Parathyroid adenoma (tissue), 2 donors: Measurements from ENCODE around the gene CAV3.

ENCODE experiments used
- H2AFZ ChIP-seq: fragments of 300-600 bp; sonication (generic); one replicate; pipeline ENCODE4 v1.7.0; 2017; ENCODE audit warnings: antibody characterized with exemption, mild to moderate bottlenecking
- H3K27ac ChIP-seq: fragments of 300-600 bp; sonication (generic); one replicate; pipeline ENCODE4 v1.7.0; 2017
- H3K27me3 ChIP-seq: fragments of 300-600 bp; sonication (generic); one replicate; pipeline ENCODE4 v1.7.0; 2017; ENCODE audit warnings: low read length; ENCODE audit not compliant: control insufficient read depth, insufficient read depth
- H3K36me3 ChIP-seq: fragments of 300-600 bp; sonication (generic); one replicate; pipeline ENCODE4 v1.7.0; 2017; ENCODE audit warnings: low read length; ENCODE audit not compliant: control insufficient read depth, insufficient read depth
- H3K4me1 ChIP-seq: fragments of 300-600 bp; sonication (generic); one replicate; pipeline ENCODE4 v1.7.0; 2017; ENCODE audit warnings: control low read depth
- H3K4me2 ChIP-seq: fragments of 300-600 bp; sonication (generic); one replicate; pipeline ENCODE4 v1.7.0; 2017; ENCODE audit warnings: low read length
- H3K4me3 ChIP-seq: fragments of 300-600 bp; sonication (generic); one replicate; pipeline ENCODE4 v1.7.0; 2017; ENCODE audit warnings: low read depth, low read length
- H3K79me2 ChIP-seq: fragments of 300-600 bp; sonication (generic); one replicate; pipeline ENCODE4 v1.7.0; 2017; ENCODE audit warnings: control low read depth
- H3K9ac ChIP-seq: fragments of 300-600 bp; sonication (generic); one replicate; pipeline ENCODE4 v1.7.0; 2017; ENCODE audit warnings: mild to moderate bottlenecking
- H3K9me3 ChIP-seq: fragments of 300-600 bp; sonication (generic); one replicate; pipeline ENCODE4 v1.7.0; 2017; ENCODE audit warnings: low read length; ENCODE audit not compliant: control insufficient read depth
- CTCF ChIP-seq: fragments of 300-600 bp; sonication (generic); IDR thresholded peaks from one replicate; pipeline ENCODE4 v1.7.0; 2017; ENCODE audit warnings: antibody characterized with exemption, mild to moderate bottlenecking
- donor health status: primary hyperparathyroidism.

CAV3 gene

GRCh38 chr3:8756671-8757070 lies 23.1 kb downstream of the CAV3 start:
- H3K4me2 ChIP-seq, result no peak overlapping the region
- no peaks in the 10 kb centered on the region for H3K27me3 ChIP-seq
- no peaks in the 10 kb centered on the region for H3K36me3 ChIP-seq
- no peak overlapping the region for H3K27ac ChIP-seq
- H3K9ac ChIP-seq, result no peak overlapping the region
- H3K4me1 ChIP-seq, result no peaks in the 10 kb centered on the region
- H3K9me3 ChIP-seq, result no peaks in the 10 kb centered on the region
- H3K4me3 ChIP-seq, result no peak overlapping the region
- no peaks in the 10 kb centered on the region for H3K79me2 ChIP-seq
- H2AFZ ChIP-seq, result no peak overlapping the region
- TF ChIP-seq CTCF, result no peak

- H3K4me3 ChIP-seq, result no peak overlapping the region
- H3K9ac ChIP-seq, result no peak overlapping the region
- TF ChIP-seq CTCF, result no peak
- no peaks in the 10 kb centered on the region for H3K9me3 ChIP-seq
- H2AFZ ChIP-seq, result no peak overlapping the region
- no peaks in the 10 kb centered on the region for H3K4me1 ChIP-seq
- H3K27ac ChIP-seq, result no peak overlapping the region
- H3K27me3 ChIP-seq, result no peaks in the 10 kb centered on the region
- H3K79me2 ChIP-seq, result no peaks in the 10 kb centered on the region
- no peak overlapping the region for H3K4me2 ChIP-seq
- no peaks in the 10 kb centered on the region for H3K36me3 ChIP-seq
Observed at GRCh38 chr3:8757551-8758518, 24.2 kb downstream of the CAV3 start.

- no peaks in the 10 kb centered on the region for H3K27me3 ChIP-seq
- H3K4me3 ChIP-seq, result no peak overlapping the region
- no peak overlapping the region for H3K4me2 ChIP-seq
- H3K36me3 ChIP-seq, result no peaks in the 10 kb centered on the region
- H3K4me1 ChIP-seq, result no peaks in the 10 kb centered on the region
- H2AFZ ChIP-seq, result no peak overlapping the region
- H3K9ac ChIP-seq, result no peak overlapping the region
- H3K79me2 ChIP-seq, result no peaks in the 10 kb centered on the region
- H3K27ac ChIP-seq, result no peak overlapping the region
- TF ChIP-seq CTCF, result no peak
- no peaks in the 10 kb centered on the region for H3K9me3 ChIP-seq
Observed at GRCh38 chr3:8759038-8759707, 25.6 kb downstream of the CAV3 start.

- no peak overlapping the region for H3K9ac ChIP-seq
Observed at GRCh38 chr3:8760091-8760490, 26.5 kb downstream of the CAV3 start.

More at GRCh38 chr3:8760091-8760490, 26.5 kb downstream of the CAV3 start:
- H3K36me3 ChIP-seq, result no peaks in the 10 kb centered on the region
- no peak overlapping the region for H3K27ac ChIP-seq
- H3K4me2 ChIP-seq, result no peak overlapping the region
- no peaks in the 10 kb centered on the region for H3K4me1 ChIP-seq
- no peaks in the 10 kb centered on the region for H3K79me2 ChIP-seq
- no peaks in the 10 kb centered on the region for H3K27me3 ChIP-seq
- H2AFZ ChIP-seq, result no peak overlapping the region
- H3K9me3 ChIP-seq, result no peaks in the 10 kb centered on the region
- TF ChIP-seq CTCF, result no peak
- no peak overlapping the region for H3K4me3 ChIP-seq
